Measurements from ENCODE around the gene CCDC117.
A peak's percentile ranks its signal among the peaks of the same experiment; 100 is the strongest.

The CCDC117 gene

DNA sequence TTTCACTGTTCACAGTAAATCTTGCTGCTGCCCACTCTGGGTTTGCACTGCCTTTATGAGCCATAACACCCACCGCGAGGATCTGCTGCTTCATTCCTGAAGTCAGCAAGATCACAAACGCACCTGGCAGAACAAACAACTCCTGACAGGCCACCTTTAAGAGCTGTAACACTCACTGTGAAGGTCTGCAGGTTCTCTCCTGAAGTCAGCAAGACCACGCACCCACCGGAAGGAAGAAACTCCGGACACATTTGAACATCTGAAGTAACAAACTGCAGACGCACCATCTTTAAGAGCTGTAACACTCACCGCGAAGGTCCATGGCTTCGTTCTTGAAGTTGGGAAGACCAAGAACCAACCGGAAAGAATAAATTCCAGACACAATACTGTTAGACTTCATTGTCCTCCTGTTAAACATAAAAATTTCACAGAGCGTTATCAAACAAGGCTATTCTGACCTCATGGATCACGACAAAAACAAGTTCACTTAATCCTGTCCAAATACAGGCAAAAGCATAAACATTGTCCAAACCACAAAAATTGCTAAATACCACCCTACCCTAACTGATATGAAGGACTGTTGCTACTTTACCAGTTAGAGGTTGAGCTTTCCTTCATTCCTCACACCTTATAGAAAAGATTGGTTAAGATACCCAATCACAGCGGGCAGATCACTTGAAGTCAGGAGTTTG lies 3.0 kb upstream of the CCDC117 start:
- H3K27me3 ChIP-seq (ENCODE audit: control insufficient read depth in 1 of 2, insufficient read depth in 2 of 2, low read length in 2 of 2), result no peaks in the 10 kb centered on the region
- H3K9me3 ChIP-seq (ENCODE audit: control insufficient read depth in 2 of 2, low read length in 2 of 2), result no peaks in the 10 kb centered on the region
- no peak overlapping the region for H3K27ac ChIP-seq (ENCODE audit: low read length)
- no peak overlapping the region for H3K9ac ChIP-seq (ENCODE audit: low read length in 2 of 2)
- no peaks in the 10 kb centered on the region for H3K36me3 ChIP-seq (ENCODE audit: control insufficient read depth in 2 of 2, insufficient read depth in 2 of 2, low read length in 2 of 2)
- H3K4me1 ChIP-seq (ENCODE audit: control insufficient read depth, insufficient read depth, low read length), result peaks cover 10% of the 10 kb centered on the region
- no peak overlapping the region for H3K4me3 ChIP-seq (ENCODE audit: low read length in 2 of 2)

DNA sequence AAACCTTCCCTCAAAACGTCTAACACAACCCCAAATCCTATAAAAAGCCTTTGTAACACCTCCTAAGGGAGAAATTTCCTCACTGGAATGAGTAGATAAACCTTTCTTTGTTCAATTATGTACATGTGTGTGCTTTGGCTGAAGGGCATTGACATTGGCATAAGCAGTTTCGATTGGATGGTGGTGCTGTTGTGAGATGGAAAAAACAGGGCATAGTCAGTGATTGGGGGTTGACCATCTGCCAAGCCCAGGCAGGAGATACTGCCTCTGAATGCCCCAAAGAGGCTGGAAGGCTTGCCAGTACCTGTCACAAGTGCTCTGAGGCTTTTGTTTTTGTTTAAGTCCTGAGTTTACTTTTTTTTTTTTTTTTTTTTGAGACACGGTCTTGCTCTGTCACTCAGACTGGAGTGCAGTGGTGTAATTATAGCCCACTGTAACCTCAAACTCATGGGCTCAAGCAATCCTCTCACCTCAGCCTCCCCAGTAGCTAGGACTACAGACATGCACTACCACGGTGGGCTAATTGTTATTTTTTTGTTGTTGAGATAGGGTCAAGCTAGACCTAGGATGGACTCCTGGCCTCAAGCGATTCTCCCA lies 1.2 kb upstream of the CCDC117 start:
- no peak overlapping the region for H3K9ac ChIP-seq (ENCODE audit: low read length in 2 of 2)
- H3K9me3 ChIP-seq (ENCODE audit: control insufficient read depth in 2 of 2, low read length in 2 of 2), result no peaks in the 10 kb centered on the region
- no peak overlapping the region for H3K27ac ChIP-seq (ENCODE audit: low read length)
- H3K27me3 ChIP-seq (ENCODE audit: control insufficient read depth in 1 of 2, insufficient read depth in 2 of 2, low read length in 2 of 2), result no peaks in the 10 kb centered on the region
- peaks cover 3 to 4% of the 10 kb centered on the region in 2 donors for H3K36me3 ChIP-seq (ENCODE audit: control insufficient read depth in 2 of 2, insufficient read depth in 2 of 2, low read length in 2 of 2)
- H3K4me1 ChIP-seq (ENCODE audit: control insufficient read depth, insufficient read depth, low read length), result peaks cover 22% of the 10 kb centered on the region
- H3K4me3 ChIP-seq (ENCODE audit: low read length in 2 of 2), result no peak overlapping the region

DNA sequence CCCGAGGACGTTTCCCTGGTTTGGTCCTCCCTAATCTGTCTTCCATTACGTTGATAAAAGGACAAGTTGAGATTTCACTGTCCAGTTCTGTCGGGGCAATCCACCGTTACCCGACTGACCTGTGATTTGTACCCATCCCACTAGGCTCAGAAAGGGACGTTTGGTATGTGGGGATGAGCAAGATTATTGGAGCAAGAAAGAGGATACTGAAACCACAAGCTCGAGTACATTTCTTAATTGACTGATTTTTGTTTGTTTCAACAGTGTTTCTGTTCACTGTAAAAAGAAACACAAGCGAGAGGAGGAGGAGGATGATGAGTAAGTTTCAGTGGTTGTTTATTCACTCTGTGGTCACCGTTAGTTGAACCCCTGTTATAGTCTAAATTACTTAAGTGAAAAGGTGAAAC lies 969 bp downstream of the CCDC117 start:
- no peaks in the 10 kb centered on the region for H3K27me3 ChIP-seq (ENCODE audit: control insufficient read depth in 1 of 2, insufficient read depth in 2 of 2, low read length in 2 of 2)
- H3K27ac ChIP-seq (ENCODE audit: low read length), result peak overlapping the region; percentile 66
- H3K4me1 ChIP-seq (ENCODE audit: control insufficient read depth, insufficient read depth, low read length), result peaks cover 22% of the 10 kb centered on the region
- peak overlapping the region; percentile 65 to 87 for H3K4me3 ChIP-seq (ENCODE audit: low read length in 2 of 2)
- peaks cover 4 to 9% of the 10 kb centered on the region in 2 donors for H3K36me3 ChIP-seq (ENCODE audit: control insufficient read depth in 2 of 2, insufficient read depth in 2 of 2, low read length in 2 of 2)
- no peaks in the 10 kb centered on the region for H3K9me3 ChIP-seq (ENCODE audit: control insufficient read depth in 2 of 2, low read length in 2 of 2)
- peak overlapping the region; percentile 70 to 89 for H3K9ac ChIP-seq (ENCODE audit: low read length in 2 of 2)

DNA sequence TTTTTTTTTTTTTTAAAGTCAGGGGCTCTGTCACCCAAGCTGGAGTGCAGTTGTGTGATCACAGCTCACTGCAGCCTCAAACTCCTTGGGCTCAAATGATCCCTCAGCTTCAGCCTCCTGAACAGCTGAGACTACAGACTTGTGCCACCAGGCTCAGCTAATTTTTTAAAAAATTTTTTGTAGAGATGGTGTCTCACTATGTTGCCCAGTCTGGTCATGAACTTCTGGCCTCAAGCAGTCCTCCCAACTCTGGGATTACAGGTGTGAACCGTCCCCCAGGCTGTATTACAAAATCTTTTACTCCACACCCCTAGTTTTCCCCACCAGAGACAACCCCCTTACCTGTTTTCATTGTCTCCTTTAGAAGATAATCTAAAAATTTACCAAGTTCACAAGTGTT lies 1.9 kb downstream of the CCDC117 start:
- no peaks in the 10 kb centered on the region for H3K27me3 ChIP-seq (ENCODE audit: control insufficient read depth in 1 of 2, insufficient read depth in 2 of 2, low read length in 2 of 2)
- H3K9me3 ChIP-seq (ENCODE audit: control insufficient read depth in 2 of 2, low read length in 2 of 2), result no peaks in the 10 kb centered on the region
- H3K36me3 ChIP-seq (ENCODE audit: control insufficient read depth in 2 of 2, insufficient read depth in 2 of 2, low read length in 2 of 2), result peaks cover 4 to 9% of the 10 kb centered on the region in 2 donors
- H3K4me1 ChIP-seq (ENCODE audit: control insufficient read depth, insufficient read depth, low read length), result peaks cover 24% of the 10 kb centered on the region
- no peak overlapping the region for H3K9ac ChIP-seq (ENCODE audit: low read length in 2 of 2)
- H3K4me3 ChIP-seq (ENCODE audit: low read length in 2 of 2), result no peak overlapping the region
- no peak overlapping the region for H3K27ac ChIP-seq (ENCODE audit: low read length)

DNA sequence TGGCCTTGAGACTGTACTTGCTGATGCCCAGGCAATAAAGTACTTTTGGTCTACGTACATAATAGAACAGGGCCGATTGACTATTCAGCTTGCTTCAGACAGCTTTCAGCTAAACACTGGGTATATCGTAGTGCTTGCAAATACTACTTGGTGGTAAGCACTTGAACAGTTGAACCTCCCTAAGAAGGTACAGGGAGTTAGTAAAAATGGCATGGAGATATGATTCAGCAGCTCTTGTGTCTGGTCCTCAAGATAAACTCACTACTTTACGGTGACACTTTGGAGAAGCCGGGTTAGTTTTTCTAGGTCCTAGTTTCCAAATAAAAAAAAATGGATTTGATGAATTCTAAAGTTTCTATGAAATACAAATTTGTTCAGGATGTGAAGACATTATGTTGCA lies 7.3 kb downstream of the CCDC117 start:
- Histone ChIP-seq H3K27ac (ENCODE audit: low read length) (no peak overlapping the region), H3K4me3 (ENCODE audit: low read length in 2 of 2) (no peak overlapping the region), H3K36me3 (ENCODE audit: control insufficient read depth in 2 of 2, insufficient read depth in 2 of 2, low read length in 2 of 2) (peaks cover 10 to 14% of the 10 kb centered on the region in 2 donors), H3K9ac (ENCODE audit: low read length in 2 of 2) (no peak overlapping the region), H3K27me3 (ENCODE audit: control insufficient read depth in 1 of 2, insufficient read depth in 2 of 2, low read length in 2 of 2) (no peaks in the 10 kb centered on the region), H3K9me3 (ENCODE audit: control insufficient read depth in 2 of 2, low read length in 2 of 2) (no peaks in the 10 kb centered on the region), H3K4me1 (ENCODE audit: control insufficient read depth, insufficient read depth, low read length) (peaks cover 11% of the 10 kb centered on the region)

DNA sequence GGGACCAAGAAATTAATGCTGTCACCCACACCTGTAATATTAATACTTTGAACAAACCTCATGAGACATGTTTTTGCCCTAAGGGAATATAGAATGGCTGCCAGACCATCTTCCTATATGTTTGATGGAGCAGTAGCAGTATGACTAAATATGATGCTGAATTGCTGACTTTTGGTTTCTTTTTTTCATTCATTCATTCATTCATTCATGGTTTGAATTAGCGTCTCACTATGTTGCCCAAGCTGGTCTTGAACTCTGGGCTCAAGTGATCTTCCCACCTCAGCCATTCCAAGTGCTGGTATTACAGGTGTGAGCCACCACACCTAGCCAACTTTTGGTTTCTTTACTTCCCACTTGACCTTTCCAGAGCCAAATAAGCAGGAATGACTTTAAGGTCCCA lies 7.8 kb downstream of the CCDC117 start:
- Histone ChIP-seq H3K27me3 (ENCODE audit: control insufficient read depth in 1 of 2, insufficient read depth in 2 of 2, low read length in 2 of 2) (no peaks in the 10 kb centered on the region), H3K9me3 (ENCODE audit: control insufficient read depth in 2 of 2, low read length in 2 of 2) (no peaks in the 10 kb centered on the region), H3K4me1 (ENCODE audit: control insufficient read depth, insufficient read depth, low read length) (peaks cover 8% of the 10 kb centered on the region), H3K27ac (ENCODE audit: low read length) (no peak overlapping the region), H3K9ac (ENCODE audit: low read length in 2 of 2) (no peak overlapping the region), H3K4me3 (ENCODE audit: low read length in 2 of 2) (no peak overlapping the region), H3K36me3 (ENCODE audit: control insufficient read depth in 2 of 2, insufficient read depth in 2 of 2, low read length in 2 of 2) (peaks cover 10 to 17% of the 10 kb centered on the region in 2 donors)

DNA sequence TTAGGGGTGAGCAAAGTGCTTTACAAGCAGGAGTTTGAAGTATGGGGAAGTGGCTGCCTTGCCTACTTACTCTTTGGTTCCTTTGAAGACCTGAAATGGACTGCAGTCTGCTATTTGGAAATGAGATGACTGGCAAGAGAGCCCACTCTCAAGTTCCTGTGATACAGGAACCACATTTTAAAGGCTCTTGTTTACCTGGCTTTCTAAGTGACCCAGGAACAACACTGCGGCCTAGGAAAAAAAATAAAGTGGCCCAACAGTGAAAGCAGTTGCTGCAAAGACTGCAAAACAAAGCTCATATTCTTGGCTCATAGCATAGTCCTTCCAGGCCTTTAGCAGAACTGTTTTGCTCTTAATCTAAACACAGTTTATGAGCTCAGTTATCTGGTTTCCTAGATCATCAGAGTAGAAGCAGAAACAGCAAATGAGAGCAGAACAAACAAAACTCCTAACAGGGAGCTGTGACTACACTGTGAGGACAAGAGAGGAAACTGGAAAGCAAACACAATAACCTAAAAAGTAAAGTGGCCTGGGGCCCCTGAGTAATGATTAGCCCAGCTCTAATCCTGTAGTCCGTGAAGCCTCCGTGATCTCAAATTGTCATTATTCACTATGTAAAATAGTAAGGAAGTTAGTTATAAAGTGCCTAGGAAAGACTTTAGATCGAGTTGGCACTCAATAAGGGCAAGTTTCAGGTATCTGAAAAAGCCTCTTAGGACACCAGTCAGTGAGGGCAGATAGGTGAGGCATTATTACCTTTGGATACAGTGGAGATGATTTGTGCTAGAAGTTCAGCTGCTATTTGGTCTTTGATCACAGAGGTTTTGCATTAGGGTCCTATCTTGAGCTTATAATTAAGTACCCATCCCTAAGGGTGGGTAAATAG lies 11.5 kb downstream of the CCDC117 start:
- Histone ChIP-seq H3K36me3 (ENCODE audit: control insufficient read depth in 2 of 2, insufficient read depth in 2 of 2, low read length in 2 of 2) (peaks cover 17 to 23% of the 10 kb centered on the region in 2 donors), H3K4me1 (ENCODE audit: control insufficient read depth, insufficient read depth, low read length) (peaks cover 2% of the 10 kb centered on the region), H3K27ac (ENCODE audit: low read length) (peak overlapping the region; percentile 78), H3K9ac (ENCODE audit: low read length in 2 of 2) (peak overlapping the region; percentile 3 to 31), H3K9me3 (ENCODE audit: control insufficient read depth in 2 of 2, low read length in 2 of 2) (no peaks in the 10 kb centered on the region), H3K27me3 (ENCODE audit: control insufficient read depth in 1 of 2, insufficient read depth in 2 of 2, low read length in 2 of 2) (no peaks in the 10 kb centered on the region), H3K4me3 (ENCODE audit: low read length in 2 of 2) (no peak overlapping the region)

DNA sequence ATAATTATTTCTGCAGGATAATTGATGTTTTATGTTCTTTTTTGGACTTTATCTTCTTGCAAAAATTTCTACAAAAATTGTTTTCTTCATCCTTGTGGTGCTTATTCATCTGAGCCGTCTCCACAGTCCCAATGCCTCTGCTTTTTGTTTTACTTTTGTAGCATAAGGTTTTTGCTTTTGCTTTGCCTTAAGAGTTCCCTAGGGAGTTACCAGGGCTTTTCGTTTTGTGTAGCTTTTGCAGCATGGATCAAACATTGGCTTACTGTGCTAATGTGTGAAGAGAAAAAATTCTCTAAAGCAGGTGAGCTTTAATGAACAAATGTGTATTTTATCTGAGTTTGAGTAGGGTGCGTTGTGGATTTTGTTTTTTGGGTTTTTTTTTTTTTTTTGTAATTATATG lies 16.1 kb downstream of the CCDC117 start:
- Histone ChIP-seq H3K4me1 (ENCODE audit: control insufficient read depth, insufficient read depth, low read length) (no peaks in the 10 kb centered on the region), H3K27me3 (ENCODE audit: control insufficient read depth in 1 of 2, insufficient read depth in 2 of 2, low read length in 2 of 2) (no peaks in the 10 kb centered on the region), H3K4me3 (ENCODE audit: low read length in 2 of 2) (no peak overlapping the region), H3K36me3 (ENCODE audit: control insufficient read depth in 2 of 2, insufficient read depth in 2 of 2, low read length in 2 of 2) (peaks cover 15 to 23% of the 10 kb centered on the region in 2 donors), H3K9me3 (ENCODE audit: control insufficient read depth in 2 of 2, low read length in 2 of 2) (no peaks in the 10 kb centered on the region), H3K9ac (ENCODE audit: low read length in 2 of 2) (no peak overlapping the region), H3K27ac (ENCODE audit: low read length) (no peak overlapping the region)

DNA sequence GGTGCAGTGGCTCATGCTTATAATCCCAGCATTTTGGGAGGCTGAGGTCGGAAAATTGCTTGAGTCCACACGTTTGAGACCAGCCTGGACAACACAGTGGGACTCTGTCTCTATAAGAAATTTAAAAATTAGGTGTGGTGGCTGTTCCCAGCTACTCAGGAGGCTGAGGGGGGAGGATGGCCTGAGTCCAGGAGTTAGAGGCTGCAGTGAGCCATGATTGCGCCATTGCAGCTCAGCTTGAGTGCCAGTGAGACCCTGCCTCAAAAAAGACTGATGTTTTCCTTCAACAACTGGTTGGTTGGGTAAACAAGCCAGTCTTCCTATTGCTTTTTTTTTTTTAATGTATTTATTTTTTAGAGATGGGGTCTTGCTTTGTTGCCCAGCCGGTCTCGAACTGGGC lies 18.6 kb downstream of the CCDC117 start:
- H3K4me3 ChIP-seq (ENCODE audit: low read length in 2 of 2), result no peak overlapping the region
- no peaks in the 10 kb centered on the region for H3K27me3 ChIP-seq (ENCODE audit: control insufficient read depth in 1 of 2, insufficient read depth in 2 of 2, low read length in 2 of 2)
- H3K4me1 ChIP-seq (ENCODE audit: control insufficient read depth, insufficient read depth, low read length), result peaks cover 4% of the 10 kb centered on the region
- H3K27ac ChIP-seq (ENCODE audit: low read length), result no peak overlapping the region
- H3K9ac ChIP-seq (ENCODE audit: low read length in 2 of 2), result no peak overlapping the region
- H3K36me3 ChIP-seq (ENCODE audit: control insufficient read depth in 2 of 2, insufficient read depth in 2 of 2, low read length in 2 of 2), result peaks cover 23 to 26% of the 10 kb centered on the region in 2 donors
- H3K9me3 ChIP-seq (ENCODE audit: control insufficient read depth in 2 of 2, low read length in 2 of 2), result no peaks in the 10 kb centered on the region

DNA sequence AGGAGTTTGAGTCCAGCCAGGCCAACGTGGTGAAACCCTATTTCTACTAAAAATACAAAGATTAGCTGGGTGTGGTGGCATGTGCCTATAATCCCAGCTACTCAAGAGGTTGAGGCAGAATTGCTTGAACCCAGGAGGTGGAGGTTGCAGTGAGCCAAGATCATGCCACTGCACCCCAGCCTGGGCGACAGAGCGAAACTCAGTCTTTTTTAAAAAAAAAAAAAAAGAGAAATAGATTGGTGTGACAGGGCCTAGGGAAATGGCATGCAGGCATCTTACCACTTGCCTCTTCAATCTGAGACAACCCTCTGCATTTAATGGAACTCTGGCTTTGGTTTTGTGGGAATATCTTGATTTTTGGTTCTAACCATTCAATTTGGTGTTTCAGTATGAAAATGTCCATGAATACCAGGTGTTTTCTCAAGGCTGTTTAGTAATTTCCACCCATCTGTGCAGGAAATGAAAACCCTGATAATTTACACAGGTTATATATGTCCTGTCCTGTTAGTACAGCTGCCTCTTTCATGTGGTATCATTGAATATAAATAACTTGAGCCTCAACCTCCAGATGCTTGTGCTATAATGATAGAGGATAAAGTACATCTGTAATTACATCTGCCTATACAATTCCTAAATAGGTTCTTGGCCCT lies 19.5 kb downstream of the CCDC117 start:
- H3K9ac ChIP-seq (ENCODE audit: low read length in 2 of 2), result no peak overlapping the region
- no peak overlapping the region for H3K27ac ChIP-seq (ENCODE audit: low read length)
- no peak overlapping the region for H3K4me3 ChIP-seq (ENCODE audit: low read length in 2 of 2)
- no peaks in the 10 kb centered on the region for H3K27me3 ChIP-seq (ENCODE audit: control insufficient read depth in 1 of 2, insufficient read depth in 2 of 2, low read length in 2 of 2)
- H3K4me1 ChIP-seq (ENCODE audit: control insufficient read depth, insufficient read depth, low read length), result peaks cover 4% of the 10 kb centered on the region
- no peaks in the 10 kb centered on the region for H3K9me3 ChIP-seq (ENCODE audit: control insufficient read depth in 2 of 2, low read length in 2 of 2)
- peaks cover 24 to 28% of the 10 kb centered on the region in 2 donors for H3K36me3 ChIP-seq (ENCODE audit: control insufficient read depth in 2 of 2, insufficient read depth in 2 of 2, low read length in 2 of 2)

Data from stomach smooth muscle (tissue), 2 donors.